ENCODE measurements around the gene RAB6B. TPM values are rescaled to one million over a fixed set of nuclear protein-coding genes. Genes with fewer than 3 reads are reported as not detected.

The RAB6B gene
- total and polyA plus RNA-seq, 2 of the 8 experiments (the other 6 are each of a cell fraction or from before 2014, with no cell fraction given) = 7.9 to 15.6 TPM

- Histone ChIP-seq H3K4me3 (ENCODE audit: extremely low read depth in 1 of 4, insufficient read depth in 2 of 4, low read depth in 3 of 4, low read length in 4 of 4) (no peak overlapping the region), H4K91ac (replicated peaks; ENCODE audit: insufficient read length, low read length) (no peak overlapping the region), H4K8ac (ENCODE audit: extremely low read depth, insufficient read depth, low read length) (no peak overlapping the region; the same call in 1 of the 2 replicates), H2AFZ (ENCODE audit: low read length) (no peak overlapping the region), H3K27me3 (replicated peaks in 1 of 4; ENCODE audit: control insufficient read depth in 3 of 4, extremely low read depth in 1 of 4, insufficient read depth in 3 of 4, low read length in 3 of 4) (no peaks in the 10 kb centered on the region; a peak in 1 of 7 replicates), H3K14ac (ENCODE audit: insufficient read length) (no peak overlapping the region), H2BK5ac (ENCODE audit: low read depth, low read length) (no peak overlapping the region), H3K9ac (replicated peaks in 1 of 4; ENCODE audit: extremely low read depth in 1 of 4, low read depth in 3 of 4, low read length in 3 of 4) (no peak overlapping the region), H3K79me2 (ENCODE audit: control insufficient read depth in 1 of 2, insufficient read depth in 2 of 2, low read length in 2 of 2) (no peaks in the 10 kb centered on the region), H2AK5ac (ENCODE audit: low read depth, low read length) (no peak overlapping the region), H3K36me3 (ENCODE audit: control insufficient read depth in 2 of 4, insufficient read depth in 4 of 4, low read length in 3 of 4) (no peaks in the 10 kb centered on the region), H3K4me2 (ENCODE audit: insufficient read depth in 1 of 2, low read depth in 2 of 2, low read length in 2 of 2) (no peak overlapping the region), H3K23ac (ENCODE audit: insufficient read length) (no peak overlapping the region), H3K79me1 (ENCODE audit: low read depth, low read length) (no peaks in the 10 kb centered on the region; the same call in 1 of the 2 replicates), H4K5ac (ENCODE audit: insufficient read length, low read depth, low read length) (no peak overlapping the region), H3K9me3 (ENCODE audit: insufficient read depth in 2 of 2, low read depth in 1 of 2, low read length in 1 of 2) (no peaks in the 10 kb centered on the region), H2BK12ac (ENCODE audit: low read depth, low read length) (no peak overlapping the region), H3K18ac (ENCODE audit: extremely low read depth, low read length) (no peak overlapping the region), H2BK120ac (replicated peaks; ENCODE audit: low read depth, low read length) (no peak overlapping the region), H4K20me1 (replicated peaks in 1 of 2; ENCODE audit: control insufficient read depth in 1 of 2, insufficient read depth in 2 of 2, low read length in 2 of 2) (no peaks in the 10 kb centered on the region), H3K4ac (replicated peaks; ENCODE audit: insufficient read length, low read depth, low read length) (no peak overlapping the region), H2BK20ac (ENCODE audit: low read length) (no peak overlapping the region), H3K23me2 (ENCODE audit: low read depth, low read length) (no peaks in the 10 kb centered on the region), H3K56ac (replicated peaks; ENCODE audit: insufficient read length, low read depth, low read length) (no peak overlapping the region), H3K4me1 (replicated peaks in 1 of 4; ENCODE audit: control insufficient read depth in 3 of 4, insufficient read depth in 4 of 4, low read length in 3 of 4) (peaks cover 0 to 6% (median 1%) of the 10 kb centered on the region in 4 experiments; a peak in 2 of 7 replicates), H2BK15ac (ENCODE audit: low read length) (no peak overlapping the region), H3K27ac (ENCODE audit: low read depth, low read length) (no peak overlapping the region)
- 71% methylated on average over 3 of the region's 3 CpGs; no CpG with 5 or more reads in 1 of the 2 experiments for WGBS, 2 experiments (ENCODE audit: extremely low coverage in 1 of 2, insufficient coverage in 1 of 2, insufficient read length in 1 of 2, insufficient replicate concordance in 2 of 2, low coverage in 1 of 2, low lambda C conversion rate in 2 of 2, missing lambda C conversion rate in 1 of 2)
- POLR2A ChIA-PET (ENCODE audit: partially characterized antibody) = interaction anchor here (1.2 kb wide), 1 partner anchor 12 kb away, joined by 3 read pairs; no protein-coding TSS in a partner anchor
- DNase-seq (ENCODE audit: low read depth in 1 of 2, low spot score in 2 of 2) (peak in 1 of 2 experiments; percentile 32), FAIRE-seq (no peak)
- CTCF ChIA-PET (ENCODE audit: partially characterized antibody) = interaction anchor here (0.6 to 2.1 kb wide), 5 partner anchors 9 to 690 kb away, joined by 3 to 5 read pairs (median 3); no protein-coding TSS in a partner anchor
- TF ChIP-seq NRF1 (IDR thresholded peaks at IDR 0.05; ENCODE audit: low read depth, low read length) (no peak), E2F6 (IDR thresholded peaks at IDR 0.05) (no peak), KDM5A (IDR thresholded peaks at IDR 0.05; ENCODE audit: low read length) (no peak), JUND (IDR thresholded peaks at IDR 0.05; ENCODE audit: low read length) (no peak), CTBP2 (IDR thresholded peaks at IDR 0.05; ENCODE audit: borderline replicate concordance, insufficient read depth, insufficient read length, low read length) (no peak), SP1 (IDR thresholded peaks at IDR 0.05; ENCODE audit: low read depth, low read length) (no peak), SIX5 (IDR thresholded peaks at IDR 0.05; ENCODE audit: low read depth, low read length) (no peak), CHD1 (IDR thresholded peaks at IDR 0.05; ENCODE audit: low read depth, low read length) (no peak)
These were observed 12.6 kb downstream of the RAB6B start for GRCh38 chr3:133882986-133883586.

Measured in H1 (cell line).